Fibroblast of lung (primary cell): ENCODE data around the gene HNRNPF.

Experiments
- EZH2 ChIP-seq: IDR thresholded peaks from 2 replicates; pipeline ENCODE4 v1.5.1; 2012; ENCODE audit warnings: low read length, control low read depth, mild to moderate bottlenecking; ENCODE audit errors: missing control alignments
- TF ChIP-seq, protein P1 (sequence below), 2 donors: IDR thresholded peaks in 1 of 2; conservative IDR thresholded peaks in 1 of 2; 1 replicate in 1 of 2; 2 replicates in 1 of 2; pipeline ENCODE4 v1.5.1; 2011 to 2012; ENCODE audit warnings: low read length in 2 of 2, control low read depth in 1 of 2, inconsistent platforms in 1 of 2, low read depth in 1 of 2, mild to moderate bottlenecking in 1 of 2

GRCh38 chr10:43339136-43339535 is 69.8 kb downstream of the HNRNPF start:
- TF ChIP-seq, protein P1, sequence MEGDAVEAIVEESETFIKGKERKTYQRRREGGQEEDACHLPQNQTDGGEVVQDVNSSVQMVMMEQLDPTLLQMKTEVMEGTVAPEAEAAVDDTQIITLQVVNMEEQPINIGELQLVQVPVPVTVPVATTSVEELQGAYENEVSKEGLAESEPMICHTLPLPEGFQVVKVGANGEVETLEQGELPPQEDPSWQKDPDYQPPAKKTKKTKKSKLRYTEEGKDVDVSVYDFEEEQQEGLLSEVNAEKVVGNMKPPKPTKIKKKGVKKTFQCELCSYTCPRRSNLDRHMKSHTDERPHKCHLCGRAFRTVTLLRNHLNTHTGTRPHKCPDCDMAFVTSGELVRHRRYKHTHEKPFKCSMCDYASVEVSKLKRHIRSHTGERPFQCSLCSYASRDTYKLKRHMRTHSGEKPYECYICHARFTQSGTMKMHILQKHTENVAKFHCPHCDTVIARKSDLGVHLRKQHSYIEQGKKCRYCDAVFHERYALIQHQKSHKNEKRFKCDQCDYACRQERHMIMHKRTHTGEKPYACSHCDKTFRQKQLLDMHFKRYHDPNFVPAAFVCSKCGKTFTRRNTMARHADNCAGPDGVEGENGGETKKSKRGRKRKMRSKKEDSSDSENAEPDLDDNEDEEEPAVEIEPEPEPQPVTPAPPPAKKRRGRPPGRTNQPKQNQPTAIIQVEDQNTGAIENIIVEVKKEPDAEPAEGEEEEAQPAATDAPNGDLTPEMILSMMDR (conservative IDR thresholded peaks at IDR 0.05 in 1 of 2, IDR thresholded peaks at IDR 0.05 in 1 of 2; ENCODE audit: low read depth in 1 of 2, low read length in 2 of 2): no peak
- no peak for TF ChIP-seq EZH2
